HCT116 (cell line): ENCODE results near the gene RIPOR1.

ENCODE experiments used
- SP1 ChIP-seq: IDR thresholded peaks from 2 replicates; pipeline ENCODE4 v1.6.1; 2012; ENCODE audit warnings: low read depth
- YY1 ChIP-seq: IDR thresholded peaks from 2 replicates; pipeline ENCODE4 v1.6.1; 2011; ENCODE audit warnings: low read length, low read depth, moderate library complexity, mild to moderate bottlenecking; ENCODE audit not compliant: insufficient replicate concordance; ENCODE audit errors: extremely low read depth
- TF ChIP-seq, protein P1 (sequence below), 3 experiments: fragments of 200-600 bp in 1 of 3; sonication (generic) in 1 of 3; IDR thresholded peaks in 2 of 3; conservative IDR thresholded peaks in 1 of 3; 2 replicates each; pipeline ENCODE4 v1.5.1; 2012 to 2017; ENCODE audit warnings: low read depth in 2 of 3, low read length in 2 of 3, antibody characterized with exemption in 1 of 3, borderline replicate concordance in 1 of 3, control low read depth in 1 of 3, mild to moderate bottlenecking in 1 of 3, mixed read lengths in 1 of 3, mixed run types in 1 of 3, moderate library complexity in 1 of 3; ENCODE audit not compliant: insufficient read depth in 1 of 3

DNA sequence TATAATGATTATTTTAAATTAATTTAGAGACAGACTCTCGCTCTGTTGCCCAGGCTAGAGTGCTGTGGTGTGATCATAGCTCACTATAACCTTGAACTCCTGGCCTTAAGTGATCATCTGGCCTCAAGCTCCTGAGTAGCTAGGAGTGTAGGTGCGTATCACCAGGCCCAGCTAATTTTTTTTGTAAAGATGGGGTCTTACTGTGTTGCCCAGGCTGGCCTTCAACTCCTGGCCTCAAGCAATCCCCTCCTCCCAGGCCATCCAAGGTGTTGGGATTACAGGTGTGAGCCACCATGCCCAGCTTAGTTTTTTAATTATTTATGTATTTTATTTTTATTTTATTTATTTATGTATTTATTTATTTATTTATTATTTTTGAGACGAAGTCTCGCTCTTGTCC, 51.6 kb downstream of the RIPOR1 start:
- TF ChIP-seq, protein P1, sequence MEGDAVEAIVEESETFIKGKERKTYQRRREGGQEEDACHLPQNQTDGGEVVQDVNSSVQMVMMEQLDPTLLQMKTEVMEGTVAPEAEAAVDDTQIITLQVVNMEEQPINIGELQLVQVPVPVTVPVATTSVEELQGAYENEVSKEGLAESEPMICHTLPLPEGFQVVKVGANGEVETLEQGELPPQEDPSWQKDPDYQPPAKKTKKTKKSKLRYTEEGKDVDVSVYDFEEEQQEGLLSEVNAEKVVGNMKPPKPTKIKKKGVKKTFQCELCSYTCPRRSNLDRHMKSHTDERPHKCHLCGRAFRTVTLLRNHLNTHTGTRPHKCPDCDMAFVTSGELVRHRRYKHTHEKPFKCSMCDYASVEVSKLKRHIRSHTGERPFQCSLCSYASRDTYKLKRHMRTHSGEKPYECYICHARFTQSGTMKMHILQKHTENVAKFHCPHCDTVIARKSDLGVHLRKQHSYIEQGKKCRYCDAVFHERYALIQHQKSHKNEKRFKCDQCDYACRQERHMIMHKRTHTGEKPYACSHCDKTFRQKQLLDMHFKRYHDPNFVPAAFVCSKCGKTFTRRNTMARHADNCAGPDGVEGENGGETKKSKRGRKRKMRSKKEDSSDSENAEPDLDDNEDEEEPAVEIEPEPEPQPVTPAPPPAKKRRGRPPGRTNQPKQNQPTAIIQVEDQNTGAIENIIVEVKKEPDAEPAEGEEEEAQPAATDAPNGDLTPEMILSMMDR (IDR thresholded peaks at IDR 0.05 in 2 of 3, conservative IDR thresholded peaks at IDR 0.05 in 1 of 3; ENCODE audit: borderline replicate concordance in 1 of 3, insufficient read depth in 1 of 3, low read depth in 2 of 3, low read length in 2 of 3) = no peak
- TF ChIP-seq SP1 (no peak), YY1 (no peak)
